Panc1 (cell line): ENCODE results near the gene THRB. TPM values are rescaled to one million over a fixed set of nuclear protein-coding genes. Genes with fewer than 3 reads are reported as not detected.

Source experiments
- ATAC-seq: fragments of 200-7000 bp; cut with Tn5 transposase; 2 replicates; pipeline ENCODE4 v1.9.1; 2020; ENCODE audit warnings: mild to moderate bottlenecking, moderate library complexity
- BruUV-seq: library from RNA; stranded (reverse); fragments of 400-500 nt; replicated peaks from 2 replicates; lab custom pipeline; 2021; lab: Mats Ljungman, UMichigan
- CTCF ChIA-PET: fragments of 300-600 bp; sonication (Branson Sonifier 250); formaldehyde crosslinking; loops from one replicate; lab custom pipeline; 2022; ENCODE audit warnings: antibody characterized with exemption; lab: Charles Lee
- POLR2A ChIA-PET: fragments of 300-600 bp; sonication (Branson Sonifier 250); formaldehyde crosslinking; loops from one replicate; lab custom pipeline; 2022; ENCODE audit warnings: antibody characterized with exemption; lab: Charles Lee
- DNase-seq: peaks from one replicate; pipeline ENCODE4 v3.0.0-alpha.2; 2010; ENCODE audit warnings: low read depth, low spot score
- H3K27ac ChIP-seq: 2 replicates; pipeline ENCODE4 v1.5.1; 2011; ENCODE audit warnings: mild to moderate bottlenecking, low read length, inconsistent platforms
- H3K27me3 ChIP-seq: fragments of 200-500 bp; sonication (Bioruptor generic); 2 replicates; pipeline ENCODE4 v1.6.0; 2014; ENCODE audit warnings: low read length, inconsistent platforms; ENCODE audit not compliant: control insufficient read depth, insufficient read depth
- H3K36me3 ChIP-seq: fragments of 200-500 bp; sonication (Bioruptor generic); 2 replicates; pipeline ENCODE4 v1.5.1; 2014; ENCODE audit warnings: inconsistent platforms, mild to moderate bottlenecking, low read length, moderate library complexity; ENCODE audit not compliant: control insufficient read depth, insufficient read depth
- H3K4me1 ChIP-seq: 2 replicates; pipeline ENCODE4 v1.5.1; 2011; ENCODE audit warnings: inconsistent platforms, mild to moderate bottlenecking, low read length, moderate library complexity; ENCODE audit not compliant: control insufficient read depth, insufficient read depth
- H3K4me3 ChIP-seq, 2 experiments: 2 replicates each; pipeline ENCODE4 v1.5.1; 2011 to 2012; ENCODE audit warnings: low read depth in 2 of 2, low read length in 2 of 2, mild to moderate bottlenecking in 2 of 2, inconsistent platforms in 1 of 2, moderate library complexity in 1 of 2
- H3K9me3 ChIP-seq: fragments of 200-500 bp; sonication (Bioruptor generic); 2 replicates; pipeline ENCODE4 v1.5.1; 2014; ENCODE audit warnings: low read depth, mild to moderate bottlenecking, inconsistent platforms, low read length, moderate library complexity; ENCODE audit not compliant: control insufficient read depth, insufficient read depth
- POLR2AphosphoS5 ChIP-seq: IDR thresholded peaks from 2 replicates; pipeline ENCODE4 v1.6.1; 2012; ENCODE audit warnings: mild to moderate bottlenecking, low read depth, low read length, moderate library complexity
- SIN3A ChIP-seq: IDR thresholded peaks from 2 replicates; pipeline ENCODE4 v1.6.1; 2012; ENCODE audit warnings: low read depth, mild to moderate bottlenecking, low read length, moderate library complexity, borderline replicate concordance; ENCODE audit not compliant: insufficient read depth
- TCF7L2 ChIP-seq: IDR thresholded peaks from 2 replicates; pipeline ENCODE4 v1.6.1; 2011; ENCODE audit warnings: mild to moderate bottlenecking, low read depth, low read length, inconsistent platforms
- in situ Hi-C: cut with HindIII; loops from 2 replicates; pipeline ENCODE4 v1.10.0; 2016; ENCODE audit warnings: low sequenced_read_pairs, low pct_unique_long_range_greater_than_20kb
- intact Hi-C: fragments of 100-400 bp; cut with micrococcal nuclease; formaldehyde crosslinking; loops from one replicate; pipeline ENCODE4 v1.10.0; 2022; ENCODE audit not compliant: unreplicated experiment
- total RNA-seq: library from RNA; stranded (reverse); gene quantifications from one replicate; pipeline ENCODE4 v1.2.1, GENCODE V29; 2021; ENCODE audit not compliant: unreplicated experiment
- TF ChIP-seq, protein P1 (sequence below): fragments of 450-650 bp; IDR thresholded peaks from 2 replicates; pipeline ENCODE4 v1.5.1; 2017; ENCODE audit warnings: mild to moderate bottlenecking
- TF ChIP-seq, protein P2 (sequence below), 2 experiments: IDR thresholded peaks; 2 replicates each; pipeline ENCODE4 v1.6.1; 2011 to 2012; ENCODE audit warnings: low read depth in 2 of 2, control low read depth in 1 of 2, low read length in 1 of 2, mild to moderate bottlenecking in 1 of 2, moderate library complexity in 1 of 2; ENCODE audit not compliant: insufficient read depth in 1 of 2

THRB gene
- total RNA-seq, 1 experiment from 2014 or later = 3.9 TPM

DNA sequence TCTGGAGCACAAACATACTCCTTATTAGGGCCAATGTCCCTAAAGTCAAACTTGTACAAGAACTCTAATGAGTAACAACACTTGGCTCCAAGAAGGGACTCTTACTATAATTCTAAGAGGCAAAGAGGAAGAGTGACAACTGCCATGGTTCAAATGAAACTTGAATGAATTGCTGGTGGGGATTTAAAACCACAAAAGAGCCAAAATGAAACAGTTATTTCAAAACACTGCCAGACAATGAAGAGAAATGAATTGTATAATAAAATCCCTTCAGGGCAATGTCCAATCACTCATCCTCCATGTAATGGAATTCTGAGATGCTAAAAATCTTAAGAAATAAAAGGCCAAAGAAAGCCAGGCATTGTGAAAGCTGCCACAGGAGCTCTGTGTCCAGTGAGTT, 14.2 kb downstream of the THRB start:
- H3K36me3 ChIP-seq = no peaks in the 10 kb centered on the region
- no peak overlapping the region for H3K4me3 ChIP-seq
- ATAC-seq = no peak
- in situ Hi-C loops (no loop called here), intact Hi-C loops (no loop called here)
- CTCF ChIA-PET = no interaction called here
- no peaks in the 10 kb centered on the region for H3K9me3 ChIP-seq
- H3K27me3 ChIP-seq = no peaks in the 10 kb centered on the region
- TF ChIP-seq, protein P1, sequence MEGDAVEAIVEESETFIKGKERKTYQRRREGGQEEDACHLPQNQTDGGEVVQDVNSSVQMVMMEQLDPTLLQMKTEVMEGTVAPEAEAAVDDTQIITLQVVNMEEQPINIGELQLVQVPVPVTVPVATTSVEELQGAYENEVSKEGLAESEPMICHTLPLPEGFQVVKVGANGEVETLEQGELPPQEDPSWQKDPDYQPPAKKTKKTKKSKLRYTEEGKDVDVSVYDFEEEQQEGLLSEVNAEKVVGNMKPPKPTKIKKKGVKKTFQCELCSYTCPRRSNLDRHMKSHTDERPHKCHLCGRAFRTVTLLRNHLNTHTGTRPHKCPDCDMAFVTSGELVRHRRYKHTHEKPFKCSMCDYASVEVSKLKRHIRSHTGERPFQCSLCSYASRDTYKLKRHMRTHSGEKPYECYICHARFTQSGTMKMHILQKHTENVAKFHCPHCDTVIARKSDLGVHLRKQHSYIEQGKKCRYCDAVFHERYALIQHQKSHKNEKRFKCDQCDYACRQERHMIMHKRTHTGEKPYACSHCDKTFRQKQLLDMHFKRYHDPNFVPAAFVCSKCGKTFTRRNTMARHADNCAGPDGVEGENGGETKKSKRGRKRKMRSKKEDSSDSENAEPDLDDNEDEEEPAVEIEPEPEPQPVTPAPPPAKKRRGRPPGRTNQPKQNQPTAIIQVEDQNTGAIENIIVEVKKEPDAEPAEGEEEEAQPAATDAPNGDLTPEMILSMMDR = no peak
- TF ChIP-seq POLR2AphosphoS5 (no peak), TCF7L2 (no peak), SIN3A (no peak)
- TF ChIP-seq, protein P2, sequence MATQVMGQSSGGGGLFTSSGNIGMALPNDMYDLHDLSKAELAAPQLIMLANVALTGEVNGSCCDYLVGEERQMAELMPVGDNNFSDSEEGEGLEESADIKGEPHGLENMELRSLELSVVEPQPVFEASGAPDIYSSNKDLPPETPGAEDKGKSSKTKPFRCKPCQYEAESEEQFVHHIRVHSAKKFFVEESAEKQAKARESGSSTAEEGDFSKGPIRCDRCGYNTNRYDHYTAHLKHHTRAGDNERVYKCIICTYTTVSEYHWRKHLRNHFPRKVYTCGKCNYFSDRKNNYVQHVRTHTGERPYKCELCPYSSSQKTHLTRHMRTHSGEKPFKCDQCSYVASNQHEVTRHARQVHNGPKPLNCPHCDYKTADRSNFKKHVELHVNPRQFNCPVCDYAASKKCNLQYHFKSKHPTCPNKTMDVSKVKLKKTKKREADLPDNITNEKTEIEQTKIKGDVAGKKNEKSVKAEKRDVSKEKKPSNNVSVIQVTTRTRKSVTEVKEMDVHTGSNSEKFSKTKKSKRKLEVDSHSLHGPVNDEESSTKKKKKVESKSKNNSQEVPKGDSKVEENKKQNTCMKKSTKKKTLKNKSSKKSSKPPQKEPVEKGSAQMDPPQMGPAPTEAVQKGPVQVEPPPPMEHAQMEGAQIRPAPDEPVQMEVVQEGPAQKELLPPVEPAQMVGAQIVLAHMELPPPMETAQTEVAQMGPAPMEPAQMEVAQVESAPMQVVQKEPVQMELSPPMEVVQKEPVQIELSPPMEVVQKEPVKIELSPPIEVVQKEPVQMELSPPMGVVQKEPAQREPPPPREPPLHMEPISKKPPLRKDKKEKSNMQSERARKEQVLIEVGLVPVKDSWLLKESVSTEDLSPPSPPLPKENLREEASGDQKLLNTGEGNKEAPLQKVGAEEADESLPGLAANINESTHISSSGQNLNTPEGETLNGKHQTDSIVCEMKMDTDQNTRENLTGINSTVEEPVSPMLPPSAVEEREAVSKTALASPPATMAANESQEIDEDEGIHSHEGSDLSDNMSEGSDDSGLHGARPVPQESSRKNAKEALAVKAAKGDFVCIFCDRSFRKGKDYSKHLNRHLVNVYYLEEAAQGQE (IDR thresholded peaks at IDR 0.05; ENCODE audit: insufficient read depth in 1 of 2, low read depth in 2 of 2, low read length in 1 of 2) = no peak
- no peaks in the 10 kb centered on the region for H3K4me1 ChIP-seq
- POLR2A ChIA-PET = no interaction called here
- no peak for DNase-seq
- BruUV-seq = no TSS peak
- H3K27ac ChIP-seq = no peak overlapping the region

DNA sequence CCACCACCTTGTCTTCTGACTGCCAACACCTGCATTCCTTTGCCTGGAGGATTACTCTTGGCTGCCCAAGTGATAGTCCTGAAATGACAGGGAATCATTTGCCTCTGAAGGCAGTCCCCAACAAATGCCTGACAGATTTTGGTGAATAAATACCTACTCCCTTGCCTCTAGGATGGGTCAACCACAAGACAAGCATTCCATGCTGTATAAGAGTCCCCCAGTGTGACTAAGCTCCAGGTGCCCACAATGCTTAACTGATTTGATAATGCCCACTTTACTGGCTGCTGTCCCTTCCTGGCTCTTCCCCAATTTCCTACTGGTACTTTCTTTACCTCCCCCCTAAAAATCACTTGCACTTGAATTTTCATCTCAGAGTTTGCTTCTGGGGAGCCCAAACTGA, 14.8 kb downstream of the THRB start:
- H3K27me3 ChIP-seq = no peaks in the 10 kb centered on the region
- no peak overlapping the region for H3K4me3 ChIP-seq
- no peak for ATAC-seq
- ChIA-PET POLR2A (no interaction called here), CTCF (no interaction called here)
- no peaks in the 10 kb centered on the region for H3K4me1 ChIP-seq
- no peaks in the 10 kb centered on the region for H3K36me3 ChIP-seq
- in situ Hi-C loops = no loop called here
- DNase-seq = no peak
- intact Hi-C loops = no loop called here
- H3K27ac ChIP-seq = no peak overlapping the region
- TF ChIP-seq, protein P1 = no peak
- no peak for TF ChIP-seq SIN3A
- no peak for TF ChIP-seq POLR2AphosphoS5
- no peak for TF ChIP-seq TCF7L2
- TF ChIP-seq, protein P2 (IDR thresholded peaks at IDR 0.05; ENCODE audit: insufficient read depth in 1 of 2, low read depth in 2 of 2, low read length in 1 of 2) = no peak
- BruUV-seq = no TSS peak
- H3K9me3 ChIP-seq = no peaks in the 10 kb centered on the region
